DMS 273 (cell line): ENCODE data around the gene SMURF1.

ENCODE experiments used
- DNase-seq: peaks from one replicate; lab custom pipeline; 2025; ENCODE audit not compliant: unreplicated experiment; lab: John Stamatoyannopoulos, UW

The SMURF1 gene

DNA sequence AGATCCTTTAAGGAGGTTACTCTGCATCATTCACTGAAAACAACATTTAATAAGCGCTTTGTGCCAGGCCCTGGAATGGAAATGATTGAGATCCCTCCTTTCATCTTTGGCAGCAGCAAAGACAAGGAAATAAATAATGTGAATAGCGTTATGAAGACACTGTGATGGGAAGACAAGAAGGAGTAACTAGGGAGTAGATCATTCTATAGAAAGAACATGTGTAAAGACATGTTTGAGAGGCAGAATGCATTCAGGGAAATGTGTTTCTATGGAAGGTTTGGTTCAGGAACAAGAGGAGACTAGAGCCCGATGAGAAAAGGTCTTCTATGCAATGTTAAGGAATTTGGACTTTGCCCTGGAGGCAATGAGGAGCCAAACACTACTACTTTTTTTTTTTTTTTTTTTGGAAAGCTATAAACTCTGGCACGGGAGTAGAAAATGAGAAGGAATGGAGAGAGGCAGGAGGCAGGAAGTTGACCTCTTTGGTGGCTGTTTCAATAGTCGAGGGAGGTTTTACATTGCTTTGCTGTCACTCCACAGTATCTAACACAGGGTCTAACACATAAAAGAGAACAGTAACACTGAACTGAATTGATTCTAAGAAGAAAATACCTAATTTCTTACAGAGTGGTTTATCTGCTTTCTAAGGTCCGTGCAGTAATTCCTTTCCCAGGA, 44.9 kb downstream of the SMURF1 start:
- no peak for DNase-seq

DNA sequence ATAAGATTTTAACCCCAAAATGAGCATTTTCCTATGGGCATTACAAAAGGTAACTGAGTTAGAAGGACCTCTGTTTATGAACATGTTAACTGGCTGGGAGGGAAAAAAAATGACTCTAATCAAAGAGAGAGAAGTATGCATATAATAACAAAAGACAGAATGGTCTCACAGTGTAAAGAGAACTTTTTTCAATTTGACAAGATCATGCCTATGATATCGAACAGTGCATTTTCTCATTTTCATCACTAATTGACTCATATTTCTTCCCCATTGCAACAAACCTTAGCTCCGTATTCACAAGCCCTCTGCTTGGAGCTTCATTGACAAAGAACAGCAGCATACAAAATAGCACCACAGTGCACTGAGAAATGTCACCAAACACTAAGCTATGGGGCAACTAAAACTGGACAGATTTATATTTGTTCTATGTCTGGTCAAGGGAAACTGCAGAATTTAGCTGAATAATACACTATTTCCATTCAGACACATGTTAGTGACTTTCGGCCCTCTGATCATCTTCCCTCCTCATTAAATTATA, 45.6 kb downstream of the SMURF1 start:
- no peak for DNase-seq

DNA sequence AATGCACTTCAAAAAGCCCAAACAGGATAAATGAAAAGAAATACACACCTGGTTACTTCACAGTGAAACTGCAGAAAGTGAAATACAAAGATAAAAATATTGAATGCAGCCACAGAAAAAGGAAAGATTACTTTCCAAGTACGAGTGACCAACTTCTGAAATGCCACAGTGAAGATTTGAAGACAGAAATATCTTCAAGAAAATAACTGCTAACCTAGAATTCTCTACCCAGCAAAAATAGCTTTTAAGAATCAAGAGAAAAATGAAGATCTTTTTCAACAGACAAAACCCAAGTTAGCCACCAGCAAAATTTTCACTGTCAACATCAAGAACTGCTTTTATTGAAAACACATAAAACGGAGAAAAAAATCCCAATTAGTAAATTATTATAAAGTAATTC, 46.2 kb downstream of the SMURF1 start:
- no peak for DNase-seq

GRCh38 chr7:99096124-99096887, 47.6 kb downstream of the SMURF1 start:
- no peak for DNase-seq

- DNase-seq, result peak; percentile 50
Measured at GRCh38 chr7:99095698-99096097, 48.2 kb downstream of the SMURF1 start.

DNA sequence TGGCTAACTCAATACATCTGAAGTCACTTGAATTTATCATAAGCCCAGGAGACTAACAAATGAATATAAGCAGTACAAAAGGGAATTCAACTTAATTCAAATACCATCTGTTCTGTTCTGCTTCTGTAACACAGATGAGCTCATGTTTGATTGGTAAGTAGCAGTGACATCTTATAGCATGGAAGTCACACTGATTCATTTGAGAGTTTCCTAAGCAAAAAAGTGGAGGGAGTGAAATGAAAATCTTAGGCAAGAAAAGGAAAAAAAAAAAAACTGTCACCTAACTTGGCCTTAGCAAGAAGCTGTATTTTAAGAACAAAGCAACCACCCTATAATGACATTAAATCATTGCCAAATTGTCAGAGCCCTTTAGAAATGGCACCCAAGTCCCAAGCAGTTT, 49.5 kb downstream of the SMURF1 start:
- peak; percentile 69 for DNase-seq

DNA sequence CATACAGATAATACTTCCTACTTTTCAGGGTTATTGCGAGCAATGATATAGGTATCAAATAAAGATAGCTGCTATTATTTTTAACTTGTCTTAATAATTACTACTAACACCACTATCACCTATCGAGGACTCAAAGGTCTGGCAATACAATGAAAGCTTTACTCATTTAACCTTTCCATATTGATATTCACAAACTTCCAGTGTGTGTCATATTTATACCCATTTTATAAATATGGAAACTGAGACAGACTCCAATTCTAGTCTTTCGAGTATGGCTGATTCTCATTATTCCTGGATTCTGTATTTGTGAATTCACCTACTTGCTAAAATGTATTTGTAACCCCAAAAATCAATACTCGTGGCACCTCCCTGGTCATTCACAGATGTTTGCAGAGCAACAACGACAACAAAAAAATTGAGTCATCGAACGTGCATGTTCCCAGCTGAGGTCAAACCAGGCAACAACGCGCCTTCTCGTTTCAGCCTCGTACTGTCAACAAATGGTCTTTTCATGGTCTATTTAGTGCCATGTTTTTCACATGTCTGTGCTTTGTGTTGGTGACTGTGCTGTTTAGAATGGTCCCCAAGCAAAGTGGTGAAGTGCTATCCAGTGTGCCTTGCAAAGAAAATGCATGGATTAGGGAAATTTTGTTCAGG, 51.7 kb downstream of the SMURF1 start:
- no peak for DNase-seq

DNA sequence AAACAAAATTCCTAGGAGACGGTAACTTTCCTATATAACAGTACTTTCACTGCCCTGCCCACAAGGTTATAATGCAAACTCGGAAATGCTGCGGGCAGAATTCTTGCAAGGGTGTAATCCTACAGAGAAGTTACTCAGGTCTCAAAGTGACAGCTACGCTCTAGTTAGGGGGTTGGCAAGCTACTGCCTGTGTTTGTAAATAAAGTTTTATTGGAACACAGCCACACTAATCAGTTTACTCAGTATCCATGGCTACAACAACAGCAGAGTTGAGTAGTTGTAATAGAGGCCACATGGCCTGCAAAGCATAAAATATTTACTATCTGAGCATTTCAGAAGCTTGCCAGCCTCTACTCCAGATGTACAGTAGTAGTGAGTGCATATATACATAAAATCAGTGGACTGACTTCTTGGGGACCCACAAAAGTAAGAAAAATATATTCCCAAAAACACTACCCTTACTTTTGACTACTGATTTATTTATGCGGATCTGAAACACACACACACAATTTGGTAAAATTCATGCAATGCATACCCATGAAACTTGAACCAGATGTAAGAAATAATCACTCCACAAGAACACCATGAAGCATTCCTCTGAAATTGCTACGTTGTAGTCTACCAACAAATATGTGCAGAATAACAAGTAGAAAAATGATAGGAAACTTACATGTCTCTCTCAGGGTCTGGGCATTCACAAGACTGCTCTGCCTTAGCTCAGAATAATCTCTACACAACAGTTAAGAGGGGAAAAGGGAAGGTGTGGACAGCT, 53.0 kb downstream of the SMURF1 start:
- DNase-seq, result peak; percentile 20

DNA sequence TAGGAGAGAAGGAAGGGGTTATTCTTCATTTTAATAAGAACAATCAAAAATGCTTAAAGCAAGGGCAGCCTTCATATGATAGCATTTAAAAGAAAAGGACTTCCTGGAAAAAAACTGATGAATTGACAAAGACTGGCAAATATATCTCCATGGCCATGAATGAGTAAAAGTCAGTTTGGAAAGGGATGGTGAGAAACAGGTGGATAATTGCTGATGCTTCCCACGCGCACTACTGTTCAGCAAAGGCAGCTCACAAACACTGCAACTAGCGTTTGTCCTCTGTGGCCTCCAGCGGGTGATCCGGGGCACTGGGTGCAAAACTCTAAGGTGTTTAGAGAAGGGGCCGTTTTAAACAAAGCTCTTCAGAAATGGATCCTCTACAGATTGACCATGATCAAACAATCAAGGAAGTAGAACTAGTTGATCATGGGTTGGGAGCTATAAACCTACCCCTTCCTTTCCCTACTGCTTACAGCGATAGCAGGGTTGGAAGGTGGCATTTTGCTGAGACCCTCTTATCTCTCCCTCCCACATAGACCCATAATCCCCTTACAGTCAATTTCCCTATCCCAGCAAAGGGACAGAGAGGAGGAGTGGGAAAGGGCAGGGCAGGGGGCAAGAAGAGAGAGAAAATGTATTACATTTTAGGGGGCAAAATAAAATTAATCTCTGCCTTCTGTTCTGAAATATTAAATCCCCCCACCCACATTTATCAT, 53.8 kb downstream of the SMURF1 start:
- DNase-seq, result no peak

- no peak for DNase-seq
Measured at GRCh38 chr7:99086944-99087343, 57.0 kb downstream of the SMURF1 start.

GRCh38 chr7:99086532-99086931, 57.4 kb downstream of the SMURF1 start:
- DNase-seq, result no peak

GRCh38 chr7:99083733-99084132, 60.2 kb downstream of the SMURF1 start:
- no peak for DNase-seq

- no peak for DNase-seq
Measured at GRCh38 chr7:99083068-99083651, 60.7 kb downstream of the SMURF1 start.

DNA sequence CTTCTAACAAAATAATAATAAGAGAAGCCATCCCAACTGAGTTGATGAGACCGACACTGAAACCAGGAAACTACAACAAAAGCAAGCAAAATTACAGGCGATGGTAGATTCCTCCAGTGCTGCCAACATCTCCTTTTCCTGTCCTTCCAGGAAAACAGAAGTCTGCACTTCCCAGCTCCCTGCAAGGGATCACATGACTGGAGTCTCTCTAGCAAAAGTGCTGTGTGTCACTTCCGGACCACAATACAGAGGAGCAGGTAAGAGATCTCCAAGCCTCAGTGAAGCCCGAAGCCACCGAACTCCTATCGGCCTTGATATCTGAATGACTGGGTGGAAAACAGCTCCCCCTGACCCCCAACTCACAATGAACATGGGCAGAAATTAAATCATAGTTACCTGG, 63.2 kb downstream of the SMURF1 start:
- DNase-seq, result no peak

GRCh38 chr7:99079104-99079503, 64.8 kb downstream of the SMURF1 start:
- DNase-seq, result no peak

DNA sequence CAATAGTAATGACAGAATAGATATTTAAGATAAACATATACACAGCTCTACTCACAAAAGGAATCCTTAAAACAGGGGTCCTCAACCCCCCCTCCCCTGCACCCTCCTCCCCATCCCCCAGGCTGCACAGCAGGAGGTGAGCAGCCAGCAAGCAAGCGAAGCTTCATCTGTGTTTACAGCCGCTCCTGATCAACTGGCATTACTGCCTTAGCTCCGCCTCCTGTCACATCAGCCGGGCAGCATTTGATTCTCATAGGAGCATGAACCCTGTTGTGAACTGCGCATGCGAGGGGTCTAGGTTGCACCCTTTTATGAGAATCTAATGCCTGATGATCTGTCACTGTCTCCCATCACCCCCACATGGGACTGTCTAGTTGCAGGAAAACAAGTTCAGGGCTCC, 65.5 kb downstream of the SMURF1 start:
- no peak for DNase-seq

- no peak for DNase-seq
Measured at GRCh38 chr7:99076615-99077014, 67.3 kb downstream of the SMURF1 start.

DNA sequence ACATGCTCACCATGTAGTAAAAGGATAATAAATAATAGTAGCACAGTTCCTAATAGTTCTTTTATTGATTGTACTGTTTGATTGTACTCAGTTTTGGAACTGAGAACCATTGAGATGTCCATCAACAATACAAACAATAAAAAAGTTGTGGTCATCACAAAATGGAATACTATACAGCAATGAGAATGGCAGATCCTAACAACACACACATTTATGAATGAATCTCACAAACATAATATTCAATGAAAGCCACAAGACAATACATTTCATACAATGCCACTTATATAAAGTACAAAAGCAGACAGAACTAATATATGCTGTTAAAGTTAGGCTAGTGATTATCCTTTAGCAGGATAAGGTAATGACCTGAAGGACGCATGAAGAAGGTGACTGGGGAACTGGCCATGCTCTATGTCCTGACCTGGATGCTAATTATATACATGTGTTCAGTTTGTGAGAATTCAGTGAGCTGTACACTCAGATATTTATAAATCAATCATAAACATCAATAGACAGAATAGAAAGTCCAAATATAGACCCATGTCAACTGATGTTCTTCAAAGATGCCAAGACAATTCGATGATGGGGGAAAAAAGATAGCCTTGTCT, 70.0 kb downstream of the SMURF1 start:
- no peak for DNase-seq

GRCh38 chr7:99072126-99072525, 71.8 kb downstream of the SMURF1 start:
- DNase-seq, result no peak

DNA sequence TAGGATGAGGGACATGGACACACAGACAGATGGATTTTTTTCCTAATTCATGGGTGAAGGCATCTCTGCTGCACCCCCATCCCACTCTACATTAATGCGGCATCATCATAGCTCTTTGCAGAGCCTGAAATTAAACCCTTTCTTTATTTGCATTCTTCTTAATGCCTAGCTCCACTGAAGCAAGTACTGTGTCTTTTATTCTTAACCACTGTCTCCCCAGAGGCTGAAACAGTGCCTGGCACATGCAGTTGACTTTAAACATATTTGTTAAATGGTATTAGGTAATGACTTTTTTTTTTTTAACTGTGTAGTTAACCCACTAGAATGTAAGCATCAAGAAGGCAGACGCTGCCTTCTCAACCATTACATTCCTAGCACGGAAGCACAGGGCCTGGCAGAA, 73.5 kb downstream of the SMURF1 start:
- DNase-seq, result no peak
